ENCODE data around the gene USP34.

GRCh38 chr2:61367177-61367576, 103.7 kb downstream of the USP34 start:
- TF ChIP-seq ARNTL (CRISPR knock-in tag; IDR thresholded peaks at IDR 0.05; ENCODE audit: borderline replicate concordance, low read depth) (no peak), PATZ1 (CRISPR knock-in tag; IDR thresholded peaks at IDR 0.05; ENCODE audit: borderline replicate concordance) (no peak), RARB (CRISPR knock-in tag; IDR thresholded peaks at IDR 0.05) (no peak), ZNF565 (CRISPR knock-in tag; conservative IDR thresholded peaks at IDR 0.05; ENCODE audit: low read depth) (no peak), ZFP3 (CRISPR knock-in tag; IDR thresholded peaks at IDR 0.05) (no peak), CREB5 (CRISPR knock-in tag; IDR thresholded peaks at IDR 0.05; ENCODE audit: low read depth) (no peak), CSDC2 (CRISPR knock-in tag; IDR thresholded peaks at IDR 0.05) (no peak), TSHZ2 (CRISPR knock-in tag; IDR thresholded peaks at IDR 0.05) (no peak)
